Measurements from ENCODE around the gene KIF26B.

The KIF26B gene

GRCh38 chr1:245560316-245560859 lies 405.6 kb downstream of the KIF26B start:
- in situ Hi-C loops (cut with MboI; ENCODE audit: low sequenced_read_pairs, unreplicated experiment), result no loop called here

GRCh38 chr1:245561665-245562234 lies 407.0 kb downstream of the KIF26B start:
- TF ChIP-seq, protein P1, sequence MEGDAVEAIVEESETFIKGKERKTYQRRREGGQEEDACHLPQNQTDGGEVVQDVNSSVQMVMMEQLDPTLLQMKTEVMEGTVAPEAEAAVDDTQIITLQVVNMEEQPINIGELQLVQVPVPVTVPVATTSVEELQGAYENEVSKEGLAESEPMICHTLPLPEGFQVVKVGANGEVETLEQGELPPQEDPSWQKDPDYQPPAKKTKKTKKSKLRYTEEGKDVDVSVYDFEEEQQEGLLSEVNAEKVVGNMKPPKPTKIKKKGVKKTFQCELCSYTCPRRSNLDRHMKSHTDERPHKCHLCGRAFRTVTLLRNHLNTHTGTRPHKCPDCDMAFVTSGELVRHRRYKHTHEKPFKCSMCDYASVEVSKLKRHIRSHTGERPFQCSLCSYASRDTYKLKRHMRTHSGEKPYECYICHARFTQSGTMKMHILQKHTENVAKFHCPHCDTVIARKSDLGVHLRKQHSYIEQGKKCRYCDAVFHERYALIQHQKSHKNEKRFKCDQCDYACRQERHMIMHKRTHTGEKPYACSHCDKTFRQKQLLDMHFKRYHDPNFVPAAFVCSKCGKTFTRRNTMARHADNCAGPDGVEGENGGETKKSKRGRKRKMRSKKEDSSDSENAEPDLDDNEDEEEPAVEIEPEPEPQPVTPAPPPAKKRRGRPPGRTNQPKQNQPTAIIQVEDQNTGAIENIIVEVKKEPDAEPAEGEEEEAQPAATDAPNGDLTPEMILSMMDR (IDR thresholded peaks at IDR 0.05; ENCODE audit: borderline replicate concordance, control extremely low read depth, extremely low read depth, insufficient read depth, missing control alignments), result no peak
- in situ Hi-C loops (cut with MboI; ENCODE audit: low sequenced_read_pairs, unreplicated experiment), result no loop called here
- no peak for DNase-seq (ENCODE audit: low spot score)

More at GRCh38 chr1:245560316-245560859, 405.6 kb downstream of the KIF26B start:
- no peak for DNase-seq (ENCODE audit: low spot score)
- TF ChIP-seq, protein P1 (IDR thresholded peaks at IDR 0.05; ENCODE audit: borderline replicate concordance, control extremely low read depth, extremely low read depth, insufficient read depth, missing control alignments), result no peak

DNA sequence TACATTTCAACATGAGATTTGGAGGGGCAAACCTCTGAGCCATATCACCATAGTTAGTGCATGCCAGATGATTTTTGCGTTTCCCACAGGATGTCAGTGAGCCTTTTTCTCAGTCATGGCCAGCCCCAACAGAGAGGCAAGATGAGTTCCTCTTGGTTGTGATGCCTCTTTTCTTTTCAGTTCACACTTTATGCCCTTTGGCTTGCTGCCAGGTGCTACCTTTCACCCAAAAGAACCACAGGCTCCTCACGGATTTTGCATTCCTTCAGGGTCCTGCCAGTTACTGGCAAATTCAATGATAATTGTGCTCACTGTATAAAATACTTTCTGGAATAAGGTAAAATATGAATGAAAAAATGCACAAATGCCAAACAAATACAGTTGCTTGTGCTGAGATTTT lies 411.3 kb downstream of the KIF26B start:
- in situ Hi-C loops (cut with MboI; ENCODE audit: low sequenced_read_pairs, unreplicated experiment), result no loop called here
- DNase-seq (ENCODE audit: low spot score), result no peak
- TF ChIP-seq, protein P1 (IDR thresholded peaks at IDR 0.05; ENCODE audit: borderline replicate concordance, control extremely low read depth, extremely low read depth, insufficient read depth, missing control alignments), result no peak

DNA sequence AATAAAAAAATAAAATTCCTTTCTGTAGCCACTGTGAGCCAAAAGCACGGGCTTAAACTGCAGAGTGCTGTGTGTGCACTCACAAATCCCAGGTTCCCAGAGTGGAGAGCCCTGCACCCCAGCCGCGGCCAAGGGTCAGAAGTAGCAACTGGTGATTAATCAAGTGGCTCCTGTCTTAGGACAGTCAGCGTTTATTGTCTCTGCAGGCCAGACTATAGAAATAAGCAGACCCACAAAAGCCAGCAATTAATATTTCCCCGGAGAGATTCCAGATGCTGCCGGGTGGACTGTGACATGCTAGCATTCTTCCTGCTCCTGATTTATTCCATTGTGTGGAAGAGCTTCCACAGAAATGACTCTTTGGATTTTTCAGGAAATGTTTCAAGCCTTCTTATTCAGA lies 412.2 kb downstream of the KIF26B start:
- TF ChIP-seq, protein P1 (IDR thresholded peaks at IDR 0.05; ENCODE audit: borderline replicate concordance, control extremely low read depth, extremely low read depth, insufficient read depth, missing control alignments), result no peak
- no peak for DNase-seq (ENCODE audit: low spot score)
- in situ Hi-C loops (cut with MboI; ENCODE audit: low sequenced_read_pairs, unreplicated experiment), result no loop called here

DNA sequence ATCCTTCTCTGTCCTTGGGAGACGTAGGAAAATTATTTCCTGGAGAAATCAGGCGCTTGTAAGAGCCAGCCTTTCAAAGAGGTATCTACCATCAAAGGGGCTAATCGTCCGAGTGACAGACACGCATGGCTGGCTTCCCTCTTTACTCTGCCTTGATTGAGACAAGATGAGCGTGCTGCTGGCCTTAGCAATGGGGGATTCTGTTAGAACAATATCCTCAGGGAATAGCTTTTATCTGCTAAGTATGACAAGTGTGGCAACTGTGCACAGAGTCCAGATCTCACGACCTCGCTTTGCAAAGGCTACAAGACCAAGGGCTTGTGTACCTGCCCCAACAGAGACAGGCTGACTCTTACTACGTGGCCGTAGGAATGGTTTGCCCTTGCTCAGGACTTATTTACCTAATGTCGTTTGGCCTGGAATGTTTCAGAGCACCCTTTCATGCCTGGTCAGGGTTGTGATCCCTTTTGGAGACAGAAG lies 417.1 kb downstream of the KIF26B start:
- DNase-seq (ENCODE audit: low spot score), result no peak
- in situ Hi-C loops (cut with MboI; ENCODE audit: low sequenced_read_pairs, unreplicated experiment), result no loop called here
- TF ChIP-seq, protein P1 (IDR thresholded peaks at IDR 0.05; ENCODE audit: borderline replicate concordance, control extremely low read depth, extremely low read depth, insufficient read depth, missing control alignments), result no peak

- in situ Hi-C loops (cut with MboI; ENCODE audit: low sequenced_read_pairs, unreplicated experiment), result no loop called here
- TF ChIP-seq, protein P1 (IDR thresholded peaks at IDR 0.05; ENCODE audit: borderline replicate concordance, control extremely low read depth, extremely low read depth, insufficient read depth, missing control alignments), result no peak
- no peak for DNase-seq (ENCODE audit: low spot score)
These were observed 417.9 kb downstream of the KIF26B start for GRCh38 chr1:245572709-245573108.

All from GM13976 (cell line).